ENCODE measurements around the gene TMEM253. TPM values are rescaled to one million over a fixed set of nuclear protein-coding genes. Genes with fewer than 3 reads are reported as not detected.

The TMEM253 gene
- total RNA-seq, 1 experiment from 2014 or later, result 0.59 TPM

- no peak for TF ChIP-seq MAX (IDR thresholded peaks at IDR 0.05)
Observed at GRCh38 chr14:21097636-21098075, 3.2 kb upstream of the TMEM253 start (continued).

GRCh38 chr14:21098076-21098891, 2.6 kb upstream of the TMEM253 start, which contains the start of gene ZNF219:
TSS of gene ZNF219 (minus strand) at chr14:21098655. CDS start at chr14:21093591, 5,064 bp downstream.
- Histone ChIP-seq H3K27me3 (ENCODE audit: insufficient read depth, low read length) (no peaks in the 10 kb centered on the region), H3K4me1 (ENCODE audit: control insufficient read depth in 1 of 2, insufficient read depth in 2 of 2, low read length in 2 of 2) (peaks cover 22 to 36% of the 10 kb centered on the region in 2 experiments), H3K36me3 (ENCODE audit: control insufficient read depth in 1 of 2, insufficient read depth in 2 of 2, low read length in 2 of 2) (no peaks in the 10 kb centered on the region), H3K79me2 (ENCODE audit: insufficient read depth, low read length) (no peaks in the 10 kb centered on the region), H3K27ac (ENCODE audit: low read depth, low read length) (no peak within 1 kb of the TSS), H4K20me1 (ENCODE audit: insufficient read depth) (no peaks in the 10 kb centered on the region), H2AFZ (ENCODE audit: low read depth, low read length, poor library complexity, severe bottlenecking) (peak within 1 kb of the TSS; percentile 66), H3K9ac (ENCODE audit: low read length) (peak within 1 kb of the TSS; percentile 66), H3K9me2 (ENCODE audit: insufficient read depth) (no peaks in the 10 kb centered on the region), H3K4me3 (replicated peaks in 1 of 2; ENCODE audit: low read depth in 1 of 2, low read length in 2 of 2) (peak within 1 kb of the TSS; percentile 55 to 70), H3K4me2 (ENCODE audit: low read length) (peak within 1 kb of the TSS; percentile 93), H3K9me3 (ENCODE audit: control insufficient read depth in 1 of 2, insufficient read depth in 1 of 2, low read depth in 1 of 2, low read length in 2 of 2) (no peaks in the 10 kb centered on the region)
- ATAC-seq (peak; percentile 59), DNase-seq (ENCODE audit: low read depth, low spot score) (no peak)
- intact Hi-C loops (cut with micrococcal nuclease), result no loop called here
- TF ChIP-seq ATF3 (IDR thresholded peaks at IDR 0.05) (no peak), SIN3A (IDR thresholded peaks at IDR 0.05; ENCODE audit: low read depth) (no peak), MAX (IDR thresholded peaks at IDR 0.05) (no peak), FOSL1 (IDR thresholded peaks at IDR 0.05; ENCODE audit: low read depth) (no peak), ZFX (IDR thresholded peaks at IDR 0.05) (no peak), CEBPB (IDR thresholded peaks at IDR 0.05; ENCODE audit: low read depth) (no peak), REST (IDR thresholded peaks at IDR 0.05; ENCODE audit: low read depth) (no peak), CBX3 (IDR thresholded peaks at IDR 0.05; ENCODE audit: low read depth) (no peak), EZH2 (IDR thresholded peaks at IDR 0.05) (no peak)
- ChIA-PET RAD21 (ENCODE audit: low non-redundant PET in 1 of 2, low total read pairs in 2 of 2, uncharacterized antibody in 2 of 2, unreplicated experiment in 2 of 2) (no interaction called here), CTCF (interaction anchor here (1.3 to 1.4 kb wide), 2 partner anchors 30 to 83 kb away, joined by 4 to 7 read pairs; no protein-coding TSS in a partner anchor), POLR2A (no interaction called here)
- no TSS peak for BruUV-seq (replicated peaks)
